ENCODE results near the gene HCST. TPM values are rescaled to one million over a fixed set of nuclear protein-coding genes. Genes with fewer than 3 reads are reported as not detected.
A peak's percentile ranks its signal among the peaks of the same experiment; 100 is the strongest.

Gene HCST
- total and polyA plus RNA-seq, 2 of the 13 experiments (the other 11 are each of a cell fraction or from before 2014, with no cell fraction given), result 0.24 to 1.2 TPM

GRCh38 chr19:35931161-35931873 lies 29.0 kb downstream of the HCST start (continued):
- TF ChIP-seq HINFP (CRISPR knock-in tag; IDR thresholded peaks at IDR 0.05; ENCODE audit: low read depth) (0 out of 2 replicates have a peak, but pooled peaks have one; percentile 54), ZNF333 (CRISPR knock-in tag; IDR thresholded peaks at IDR 0.05; ENCODE audit: borderline replicate concordance) (no peak), NFKB2 (CRISPR knock-in tag; IDR thresholded peaks at IDR 0.05; ENCODE audit: borderline replicate concordance) (no peak), ZNF343 (CRISPR knock-in tag; IDR thresholded peaks at IDR 0.05) (no peak), MLX (CRISPR knock-in tag; IDR thresholded peaks at IDR 0.05) (peak; percentile 86), POLR2AphosphoS2 (IDR thresholded peaks at IDR 0.05; ENCODE audit: low read depth, low read length) (no peak), ZNF567 (CRISPR knock-in tag; IDR thresholded peaks at IDR 0.05; ENCODE audit: borderline replicate concordance) (peak; percentile 95; the same call in 1 of the 2 replicates), ZNF280B (CRISPR knock-in tag; IDR thresholded peaks at IDR 0.05; ENCODE audit: borderline replicate concordance) (no peak), CTCF (CRISPR knock-in tag; IDR thresholded peaks at IDR 0.05) (peak; percentile 100), GRHL1 (CRISPR knock-in tag; conservative IDR thresholded peaks at IDR 0.05) (no peak), ZNF253 (CRISPR knock-in tag; IDR thresholded peaks at IDR 0.05; ENCODE audit: borderline replicate concordance) (no peak), MED1 (CRISPR knock-in tag; IDR thresholded peaks at IDR 0.05) (no peak), ZNF790 (CRISPR knock-in tag; IDR thresholded peaks at IDR 0.05; ENCODE audit: borderline replicate concordance) (no peak), ZNF296 (CRISPR knock-in tag; conservative IDR thresholded peaks at IDR 0.05) (no peak), CC2D1A (CRISPR knock-in tag; IDR thresholded peaks at IDR 0.05) (no peak), NFE2L1 (CRISPR knock-in tag; IDR thresholded peaks at IDR 0.05; ENCODE audit: borderline replicate concordance) (no peak), BCL6 (CRISPR knock-in tag; IDR thresholded peaks at IDR 0.05) (peak; percentile 38), ZBTB46 (CRISPR knock-in tag; IDR thresholded peaks at IDR 0.05; ENCODE audit: borderline replicate concordance) (no peak), BRD4 (CRISPR knock-in tag; IDR thresholded peaks at IDR 0.05) (no peak), KAT2B (IDR thresholded peaks at IDR 0.05; ENCODE audit: borderline replicate concordance, low read depth, low read length) (no peak), ZNF768 (CRISPR knock-in tag; IDR thresholded peaks at IDR 0.05) (no peak)
